ENCODE data around the gene MICA. TPM values are rescaled to one million over a fixed set of nuclear protein-coding genes. Genes with fewer than 3 reads are reported as not detected.
"Not testable (repeated sequence)": the region's sequence is repeated elsewhere in the genome, so short reads cannot be mapped to it uniquely, and the experiment has no call there.

The MICA gene
- total RNA-seq, 4 donors from 2014 or later = 0.17 to 7.8 (median 5.0) TPM

DNA sequence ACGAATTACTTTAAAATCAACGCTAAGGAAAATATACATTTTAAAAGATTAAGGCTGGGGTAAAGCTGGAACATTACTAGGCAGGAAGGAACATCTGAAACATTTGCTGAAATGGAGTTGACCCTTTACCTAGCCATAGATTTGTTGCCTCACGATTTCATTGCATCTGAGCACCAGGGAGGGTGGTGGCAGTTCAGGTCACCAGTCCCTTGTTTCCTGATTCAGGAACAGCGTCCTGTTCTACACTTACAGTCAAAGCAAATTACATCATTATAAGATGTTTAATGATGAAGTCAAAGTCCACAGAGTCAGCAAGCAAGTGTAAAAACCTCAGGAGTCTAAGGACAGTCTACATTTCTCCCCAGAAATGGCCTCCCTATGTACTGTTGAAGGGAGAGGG, 9.0 kb upstream of the MICA start:
- Histone ChIP-seq H3K27me3 (no peaks in the 10 kb centered on the region), H3K4me3 (no peak overlapping the region), H3K9me3 (no peaks in the 10 kb centered on the region), H3K27ac (no peak overlapping the region), H3K36me3 (no peaks in the 10 kb centered on the region), H3K4me1 (no peaks in the 10 kb centered on the region)
- intact Hi-C loops (cut with DNase I; ENCODE audit: low total_unique reads) (no loop called here), in situ Hi-C loops (cut with MboI; ENCODE audit: low sequenced_read_pairs in 4 of 4) (no loop called here)
- DNase-seq (no peak), ATAC-seq (no peak)
- TF ChIP-seq CTCF (IDR thresholded peaks at IDR 0.05 in 4 of 5, conservative IDR thresholded peaks at IDR 0.05 in 1 of 5) = no peak
- no peak for TF ChIP-seq POLR2A (IDR thresholded peaks at IDR 0.05)

GRCh38 chr6:31395832-31396231, 7.6 kb upstream of the MICA start:
- in situ Hi-C loops (cut with MboI; ENCODE audit: low sequenced_read_pairs in 4 of 4) (loop anchor here in 3 of 4 donors (5.0 kb wide), 1 partner anchor 46 kb away; no protein-coding TSS in a partner anchor), intact Hi-C loops (cut with DNase I; ENCODE audit: low total_unique reads) (no loop called here)
- Histone ChIP-seq H3K9me3 (no peaks in the 10 kb centered on the region), H3K27ac (no peak overlapping the region), H3K27me3 (no peaks in the 10 kb centered on the region), H3K36me3 (no peaks in the 10 kb centered on the region), H3K4me3 (no peak overlapping the region), H3K4me1 (no peaks in the 10 kb centered on the region)
- no peak for DNase-seq
- ATAC-seq = no peak
- TF ChIP-seq POLR2A (IDR thresholded peaks at IDR 0.05) (no peak), CTCF (IDR thresholded peaks at IDR 0.05 in 4 of 5, conservative IDR thresholded peaks at IDR 0.05 in 1 of 5) (no peak)

- intact Hi-C loops (cut with DNase I; ENCODE audit: low total_unique reads) (loop anchor here (1.0 kb wide), 1 partner anchor 45 kb away; no protein-coding TSS in a partner anchor), in situ Hi-C loops (cut with MboI; ENCODE audit: low sequenced_read_pairs in 4 of 4) (loop anchor here in 3 of 4 donors (5.0 kb wide), 1 partner anchor 46 kb away; no protein-coding TSS in a partner anchor)
- Histone ChIP-seq H3K27ac (no peak overlapping the region), H3K4me3 (no peak overlapping the region), H3K9me3 (no peaks in the 10 kb centered on the region), H3K27me3 (no peaks in the 10 kb centered on the region), H3K4me1 (peaks cover 0 to 5% of the 10 kb centered on the region in 2 donors), H3K36me3 (no peaks in the 10 kb centered on the region)
- TF ChIP-seq CTCF (IDR thresholded peaks at IDR 0.05 in 4 of 5, conservative IDR thresholded peaks at IDR 0.05 in 1 of 5) (peak; percentile 60 to 98 (median 85)), POLR2A (IDR thresholded peaks at IDR 0.05) (no peak)
- DNase-seq (peak; percentile 47 to 75), ATAC-seq (peak; percentile 39 to 49)
These were observed 6.8 kb upstream of the MICA start for GRCh38 chr6:31396422-31397152.

DNA sequence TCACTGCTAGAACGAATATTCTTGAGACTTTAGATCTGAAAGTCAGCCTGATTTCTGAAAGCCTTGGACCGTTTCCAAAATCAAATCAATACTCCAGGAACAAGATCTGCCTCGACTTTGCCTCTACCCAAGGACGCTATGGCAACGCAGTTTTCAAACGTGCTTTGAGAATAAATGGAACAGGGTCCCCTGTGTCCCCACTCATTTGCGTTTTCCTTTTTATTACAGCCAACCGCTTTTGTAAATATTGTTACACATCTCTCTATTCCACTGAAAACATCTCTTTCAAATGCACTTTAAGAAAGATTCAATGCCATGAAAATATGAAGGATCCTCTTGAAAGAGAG, 6.3 kb upstream of the MICA start:
- intact Hi-C loops (cut with DNase I; ENCODE audit: low total_unique reads) = loop anchor here (1.0 kb wide), 1 partner anchor 44 kb away; no protein-coding TSS in a partner anchor

GRCh38 chr6:31397901-31398525, 5.4 kb upstream of the MICA start:
- intact Hi-C loops (cut with DNase I; ENCODE audit: low total_unique reads) = loop anchor here (1.0 kb wide), 1 partner anchor 43 kb away; no protein-coding TSS in a partner anchor
- in situ Hi-C loops (cut with MboI; ENCODE audit: low sequenced_read_pairs in 4 of 4) = loop anchor here in 3 of 4 donors (5.0 kb wide), 1 partner anchor 44 kb away; no protein-coding TSS in a partner anchor
- Histone ChIP-seq H3K4me3 (no peak overlapping the region), H3K36me3 (no peaks in the 10 kb centered on the region), H3K4me1 (peaks cover 12 to 19% of the 10 kb centered on the region in 2 donors), H3K27ac (no peak overlapping the region), H3K27me3 (no peaks in the 10 kb centered on the region), H3K9me3 (no peaks in the 10 kb centered on the region)
- no peak for ATAC-seq
- TF ChIP-seq POLR2A (IDR thresholded peaks at IDR 0.05) = no peak
- TF ChIP-seq CTCF (IDR thresholded peaks at IDR 0.05 in 4 of 5, conservative IDR thresholded peaks at IDR 0.05 in 1 of 5) = no peak
- DNase-seq = no peak

More for the DNA sequence above, 6.3 kb upstream of the MICA start:
- not testable (repeated sequence) for H3K36me3 ChIP-seq, H3K9me3 ChIP-seq, H3K27me3 ChIP-seq, DNase-seq, H3K4me3 ChIP-seq, H3K27ac ChIP-seq, ATAC-seq
- H3K4me1 ChIP-seq = peaks cover 5 to 11% of the 10 kb centered on the region in 2 donors
- in situ Hi-C loops (cut with MboI; ENCODE audit: low sequenced_read_pairs in 4 of 4) = loop anchor here in 3 of 4 donors (5.0 kb wide), 1 partner anchor 45 kb away; no protein-coding TSS in a partner anchor

Data from gastrocnemius medialis (tissue), 4 donors.